ENCODE data around the gene TAPT1. TPM values are rescaled to one million over a fixed set of nuclear protein-coding genes. Genes with fewer than 3 reads are reported as not detected.
A peak's percentile ranks its signal among the peaks of the same experiment; 100 is the strongest.
"Not testable (repeated sequence)": the region's sequence is repeated elsewhere in the genome, so short reads cannot be mapped to it uniquely, and the experiment has no call there.

Gene TAPT1
- total RNA-seq, 2 donors from 2014 or later = 19.7 to 21.1 TPM

DNA sequence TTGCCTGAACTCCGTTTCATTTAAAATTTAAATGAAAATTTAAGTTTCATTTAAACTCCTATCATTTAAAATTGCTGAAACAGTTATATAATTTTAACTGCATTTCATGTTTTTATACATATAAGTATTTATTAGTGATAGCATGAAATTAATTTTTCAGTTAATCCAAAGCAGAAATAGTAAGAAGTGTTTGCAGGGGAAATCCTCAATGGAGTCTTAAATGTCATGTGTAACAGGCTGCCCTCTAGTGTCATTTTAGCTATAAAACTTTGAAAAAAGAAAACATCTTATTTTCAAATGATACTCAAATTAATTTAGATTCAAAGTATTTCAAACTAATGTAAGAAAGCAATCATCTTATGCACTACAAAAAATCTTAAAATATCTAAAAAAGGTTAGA lies 27.2 kb downstream of the TAPT1 start:
- Histone ChIP-seq H3K9me3 (no peaks in the 10 kb centered on the region), H3K36me3 (no peaks in the 10 kb centered on the region), H3K27ac (no peak overlapping the region), H3K27me3 (no peaks in the 10 kb centered on the region), H3K4me1 (peaks cover 0 to 38% of the 10 kb centered on the region in 2 donors), H3K4me3 (no peak overlapping the region)
- TF ChIP-seq, protein P1, sequence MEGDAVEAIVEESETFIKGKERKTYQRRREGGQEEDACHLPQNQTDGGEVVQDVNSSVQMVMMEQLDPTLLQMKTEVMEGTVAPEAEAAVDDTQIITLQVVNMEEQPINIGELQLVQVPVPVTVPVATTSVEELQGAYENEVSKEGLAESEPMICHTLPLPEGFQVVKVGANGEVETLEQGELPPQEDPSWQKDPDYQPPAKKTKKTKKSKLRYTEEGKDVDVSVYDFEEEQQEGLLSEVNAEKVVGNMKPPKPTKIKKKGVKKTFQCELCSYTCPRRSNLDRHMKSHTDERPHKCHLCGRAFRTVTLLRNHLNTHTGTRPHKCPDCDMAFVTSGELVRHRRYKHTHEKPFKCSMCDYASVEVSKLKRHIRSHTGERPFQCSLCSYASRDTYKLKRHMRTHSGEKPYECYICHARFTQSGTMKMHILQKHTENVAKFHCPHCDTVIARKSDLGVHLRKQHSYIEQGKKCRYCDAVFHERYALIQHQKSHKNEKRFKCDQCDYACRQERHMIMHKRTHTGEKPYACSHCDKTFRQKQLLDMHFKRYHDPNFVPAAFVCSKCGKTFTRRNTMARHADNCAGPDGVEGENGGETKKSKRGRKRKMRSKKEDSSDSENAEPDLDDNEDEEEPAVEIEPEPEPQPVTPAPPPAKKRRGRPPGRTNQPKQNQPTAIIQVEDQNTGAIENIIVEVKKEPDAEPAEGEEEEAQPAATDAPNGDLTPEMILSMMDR (IDR thresholded peaks at IDR 0.05) = peak; percentile 14 to 61
- DNase-seq (ENCODE audit: low spot score) = no peak

DNA sequence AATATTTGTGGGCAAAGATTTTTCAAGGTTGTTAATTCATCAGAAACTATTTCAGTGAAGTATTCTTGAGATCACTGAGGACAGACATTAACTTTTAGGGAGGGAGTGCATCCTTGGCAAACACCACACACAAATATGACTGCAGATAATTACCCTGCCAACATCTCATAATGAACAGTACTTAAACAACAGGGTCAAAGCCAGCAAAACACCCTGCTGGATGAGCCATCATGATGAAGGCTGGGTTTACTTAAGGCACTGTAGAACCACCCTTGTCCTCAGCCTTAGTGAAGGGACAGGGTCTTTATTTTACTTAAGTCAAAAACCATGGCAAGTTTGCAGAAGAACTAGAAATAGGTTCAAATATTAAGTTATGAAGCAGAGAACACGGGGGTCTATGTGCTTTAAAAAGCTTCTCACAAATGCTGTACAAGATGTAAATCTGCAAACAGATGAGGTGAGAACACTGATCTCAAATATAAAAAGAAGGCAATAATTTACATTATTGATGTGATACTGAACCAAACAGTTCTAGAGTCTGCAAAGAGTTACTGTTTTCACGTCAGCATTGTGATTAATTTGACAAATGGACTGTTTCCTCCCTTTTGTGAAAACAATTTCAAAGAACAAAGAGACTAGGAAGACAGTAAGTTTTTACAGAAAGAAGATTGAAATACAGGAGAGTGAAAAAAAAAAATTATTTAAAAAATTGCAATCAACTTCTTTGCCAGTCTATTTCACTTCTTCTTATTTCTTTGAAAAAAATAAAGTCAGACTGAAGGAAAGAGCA lies 28.2 kb downstream of the TAPT1 start:
- H3K27me3 ChIP-seq = no peaks in the 10 kb centered on the region
- H3K36me3 ChIP-seq = no peaks in the 10 kb centered on the region
- peak overlapping the region in 1 of 2 donors; percentile 70 for H3K27ac ChIP-seq
- TF ChIP-seq, protein P1 (IDR thresholded peaks at IDR 0.05) = peak in 1 of 2 donors; percentile 7
- H3K4me3 ChIP-seq = no peak overlapping the region
- no peak for DNase-seq (ENCODE audit: low spot score)
- H3K9me3 ChIP-seq = no peaks in the 10 kb centered on the region
- H3K4me1 ChIP-seq = peaks cover 0 to 47% of the 10 kb centered on the region in 2 donors

DNA sequence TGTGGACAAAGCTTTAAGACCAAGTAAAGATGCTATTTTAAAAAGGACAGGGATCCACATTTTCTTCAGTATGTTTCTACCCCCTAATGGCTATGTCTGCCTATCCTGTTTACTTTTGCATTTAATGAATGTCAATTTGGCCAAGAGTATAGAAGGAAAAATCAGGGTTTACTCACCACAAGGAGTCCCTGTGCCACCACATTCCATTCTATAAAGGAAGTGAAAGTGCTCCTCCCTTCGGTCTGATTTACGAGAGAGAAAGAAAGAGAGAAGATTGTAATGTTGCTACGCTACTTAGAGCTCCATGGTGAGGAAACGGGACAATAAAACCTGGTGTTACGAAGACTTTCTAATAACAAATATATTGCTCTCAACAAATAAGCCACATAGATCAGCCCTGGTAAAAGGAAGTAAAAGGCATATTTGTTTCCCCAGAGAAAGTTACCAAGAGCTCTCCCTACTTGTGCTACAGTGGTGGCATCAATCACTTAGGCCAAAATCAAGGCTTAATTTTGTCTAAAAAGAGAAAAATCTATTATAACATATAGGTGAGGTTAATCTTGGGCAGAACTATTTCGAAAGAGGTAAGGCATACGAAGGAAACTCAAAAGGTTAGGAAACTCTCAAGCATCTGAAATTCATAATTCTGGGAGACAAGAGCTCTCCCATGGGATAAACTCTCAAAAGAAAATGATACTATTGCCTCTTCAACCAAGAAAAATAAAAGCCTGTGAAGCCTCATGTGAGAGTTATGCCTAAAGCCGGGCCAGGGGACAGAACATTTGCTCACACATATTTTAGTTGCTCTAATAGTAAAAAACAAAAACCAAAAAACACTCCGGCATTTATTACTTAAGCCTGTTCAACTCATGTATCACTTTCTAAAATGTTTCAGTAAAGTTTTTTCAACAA lies 29.5 kb downstream of the TAPT1 start:
- H3K36me3 ChIP-seq = no peaks in the 10 kb centered on the region
- DNase-seq (ENCODE audit: low spot score) = no peak
- H3K9me3 ChIP-seq = no peaks in the 10 kb centered on the region
- no peaks in the 10 kb centered on the region for H3K27me3 ChIP-seq
- H3K4me1 ChIP-seq = peaks cover 0 to 54% of the 10 kb centered on the region in 2 donors
- TF ChIP-seq, protein P1 (IDR thresholded peaks at IDR 0.05) = peak in 1 of 2 donors; percentile 66
- peak overlapping the region; percentile 7 to 33 for H3K4me3 ChIP-seq
- peak overlapping the region; percentile 60 to 70 for H3K27ac ChIP-seq

DNA sequence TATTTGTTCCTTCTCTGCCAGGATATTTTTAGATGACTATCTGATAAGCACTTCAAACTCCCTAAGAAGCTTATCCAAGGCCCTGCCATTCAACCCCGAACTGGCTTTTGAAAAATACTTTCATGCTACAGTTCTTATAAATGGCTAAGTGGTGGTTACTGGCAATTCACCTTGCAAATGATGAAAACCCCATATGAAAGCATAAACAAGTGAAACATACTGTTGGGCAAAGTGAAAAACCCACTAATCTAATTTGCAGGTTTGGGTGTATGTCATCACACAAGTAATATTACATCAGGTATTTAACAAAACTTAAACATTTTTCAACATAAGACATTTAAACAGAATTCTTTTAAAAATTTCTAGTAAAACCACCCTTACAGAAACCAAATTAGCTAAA lies 31.1 kb downstream of the TAPT1 start:
- TF ChIP-seq, protein P1 (IDR thresholded peaks at IDR 0.05) = no peak
- peaks cover 0 to 54% of the 10 kb centered on the region in 2 donors for H3K4me1 ChIP-seq

DNA sequence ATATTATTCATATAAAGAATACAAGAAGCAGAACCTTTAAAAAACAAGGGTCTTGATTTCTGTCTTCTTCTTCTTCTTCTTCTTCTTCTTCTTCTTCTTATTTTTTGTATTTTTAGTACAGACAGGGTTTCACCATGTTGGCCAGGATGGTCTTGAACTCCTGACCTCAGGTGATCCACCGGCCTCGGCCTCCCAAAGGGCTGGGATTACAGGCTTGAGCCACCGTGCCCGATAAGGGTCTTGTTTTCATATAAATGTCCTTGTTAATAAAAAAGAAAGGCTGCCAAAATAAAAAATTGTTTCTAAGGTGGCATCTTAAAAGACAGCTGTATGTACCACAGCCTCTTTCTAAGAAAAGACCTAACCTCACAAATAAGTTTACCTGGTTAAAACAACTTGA lies 31.5 kb downstream of the TAPT1 start:
- not testable (repeated sequence) for DNase-seq (ENCODE audit: low spot score); H3K9me3 ChIP-seq; H3K4me3 ChIP-seq; H3K27me3 ChIP-seq; H3K27ac ChIP-seq
- peaks cover 0 to 54% of the 10 kb centered on the region in 2 donors for H3K4me1 ChIP-seq
- H3K36me3 ChIP-seq = peaks cover 15% of the 10 kb centered on the region

More for the DNA sequence above, 31.1 kb downstream of the TAPT1 start:
- Histone ChIP-seq H3K36me3 (peaks cover 11% of the 10 kb centered on the region), H3K9me3 (no peaks in the 10 kb centered on the region), H3K27ac (no peak overlapping the region), H3K27me3 (no peaks in the 10 kb centered on the region), H3K4me3 (no peak overlapping the region)
- no peak for DNase-seq (ENCODE audit: low spot score)

DNA sequence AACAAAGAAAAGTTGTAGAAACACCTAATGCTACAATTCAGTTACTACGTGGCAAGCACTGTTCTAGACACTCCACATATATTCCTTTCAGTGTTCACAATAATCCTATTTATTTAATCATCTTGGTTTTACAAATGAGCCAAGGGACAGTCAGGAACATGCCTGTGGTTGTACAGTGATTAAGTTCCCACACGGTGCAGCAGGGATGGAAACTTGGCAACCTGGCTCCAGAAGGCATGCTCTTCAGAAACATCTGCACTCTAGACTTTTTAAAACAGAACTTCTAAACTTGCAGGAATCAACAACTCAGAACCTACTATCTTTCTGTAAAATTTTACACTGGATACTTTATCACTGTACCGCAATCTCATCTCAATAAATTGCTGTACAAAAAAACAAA lies 32.1 kb downstream of the TAPT1 start:
- peaks cover 0 to 54% of the 10 kb centered on the region in 2 donors for H3K4me1 ChIP-seq

More for the DNA sequence above, 32.1 kb downstream of the TAPT1 start:
- H3K27ac ChIP-seq = no peak overlapping the region
- H3K27me3 ChIP-seq = no peaks in the 10 kb centered on the region
- H3K4me3 ChIP-seq = no peak overlapping the region
- no peaks in the 10 kb centered on the region for H3K9me3 ChIP-seq
- DNase-seq (ENCODE audit: low spot score) = no peak
- H3K36me3 ChIP-seq = peaks cover 21% of the 10 kb centered on the region
- TF ChIP-seq, protein P1 (IDR thresholded peaks at IDR 0.05) = no peak
